ENCODE data around the gene NELL1. TPM values are rescaled to one million over a fixed set of nuclear protein-coding genes. Genes with fewer than 3 reads are reported as not detected.

NELL1 gene
- total and polyA plus RNA-seq, 2 experiments from 2014 or later, result 2.1 to 7.7 TPM

DNA sequence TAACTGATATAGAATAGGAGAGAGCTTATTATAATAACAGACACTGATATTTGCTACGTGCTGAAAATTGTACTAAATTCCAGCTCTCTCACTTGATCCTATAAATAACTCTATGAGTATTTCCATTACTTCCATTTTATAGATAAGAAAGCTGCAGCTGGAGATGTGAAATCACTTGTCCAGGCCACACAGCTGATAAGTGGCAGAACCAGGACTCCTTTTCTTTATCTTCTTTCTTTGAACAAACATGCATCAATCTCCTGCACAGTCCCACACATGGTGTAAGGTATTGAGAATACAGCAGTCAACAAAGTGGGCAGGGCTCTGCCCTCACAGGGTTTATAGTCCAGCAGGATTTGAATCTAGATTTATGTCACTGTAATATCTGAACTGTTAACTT is 652.1 kb downstream of the NELL1 start:
- peak in 1 of 2 donors; percentile 58 for DNase-seq (ENCODE audit: low read depth in 1 of 2, low spot score in 1 of 2)
- Histone ChIP-seq H3K36me3 (no peaks in the 10 kb centered on the region), H3K4me1 (ENCODE audit: low read depth) (peaks cover 6% of the 10 kb centered on the region), H3K9me3 (ENCODE audit: low read depth) (no peaks in the 10 kb centered on the region), H3K27ac (peak overlapping the region; percentile 52), H3K27me3 (no peaks in the 10 kb centered on the region), H3K4me3 (no peak overlapping the region)
- TF ChIP-seq, protein P1, sequence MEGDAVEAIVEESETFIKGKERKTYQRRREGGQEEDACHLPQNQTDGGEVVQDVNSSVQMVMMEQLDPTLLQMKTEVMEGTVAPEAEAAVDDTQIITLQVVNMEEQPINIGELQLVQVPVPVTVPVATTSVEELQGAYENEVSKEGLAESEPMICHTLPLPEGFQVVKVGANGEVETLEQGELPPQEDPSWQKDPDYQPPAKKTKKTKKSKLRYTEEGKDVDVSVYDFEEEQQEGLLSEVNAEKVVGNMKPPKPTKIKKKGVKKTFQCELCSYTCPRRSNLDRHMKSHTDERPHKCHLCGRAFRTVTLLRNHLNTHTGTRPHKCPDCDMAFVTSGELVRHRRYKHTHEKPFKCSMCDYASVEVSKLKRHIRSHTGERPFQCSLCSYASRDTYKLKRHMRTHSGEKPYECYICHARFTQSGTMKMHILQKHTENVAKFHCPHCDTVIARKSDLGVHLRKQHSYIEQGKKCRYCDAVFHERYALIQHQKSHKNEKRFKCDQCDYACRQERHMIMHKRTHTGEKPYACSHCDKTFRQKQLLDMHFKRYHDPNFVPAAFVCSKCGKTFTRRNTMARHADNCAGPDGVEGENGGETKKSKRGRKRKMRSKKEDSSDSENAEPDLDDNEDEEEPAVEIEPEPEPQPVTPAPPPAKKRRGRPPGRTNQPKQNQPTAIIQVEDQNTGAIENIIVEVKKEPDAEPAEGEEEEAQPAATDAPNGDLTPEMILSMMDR (IDR thresholded peaks at IDR 0.05; ENCODE audit: low read depth, low read length), result no peak

DNA sequence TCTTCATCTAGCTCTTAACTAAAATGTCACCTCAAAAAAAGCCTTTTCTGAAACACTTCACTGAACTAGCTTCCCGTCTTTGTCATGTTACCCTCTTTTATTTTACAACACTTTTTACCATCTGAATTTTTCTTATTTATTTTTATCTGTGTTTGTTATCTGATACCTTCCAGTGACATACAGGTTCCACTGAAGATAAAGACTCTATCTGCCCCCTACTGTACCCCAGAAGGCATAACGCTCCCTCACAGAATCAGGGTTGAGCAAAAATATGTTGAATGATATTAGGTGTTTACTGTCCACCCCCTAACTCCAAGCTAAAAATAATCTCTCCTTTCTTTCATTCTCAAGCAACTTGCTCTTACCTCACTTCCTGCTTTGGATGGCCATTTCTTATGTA is 654.2 kb downstream of the NELL1 start:
- Histone ChIP-seq H3K27me3 (no peaks in the 10 kb centered on the region), H3K9me3 (ENCODE audit: low read depth) (no peaks in the 10 kb centered on the region)

DNA sequence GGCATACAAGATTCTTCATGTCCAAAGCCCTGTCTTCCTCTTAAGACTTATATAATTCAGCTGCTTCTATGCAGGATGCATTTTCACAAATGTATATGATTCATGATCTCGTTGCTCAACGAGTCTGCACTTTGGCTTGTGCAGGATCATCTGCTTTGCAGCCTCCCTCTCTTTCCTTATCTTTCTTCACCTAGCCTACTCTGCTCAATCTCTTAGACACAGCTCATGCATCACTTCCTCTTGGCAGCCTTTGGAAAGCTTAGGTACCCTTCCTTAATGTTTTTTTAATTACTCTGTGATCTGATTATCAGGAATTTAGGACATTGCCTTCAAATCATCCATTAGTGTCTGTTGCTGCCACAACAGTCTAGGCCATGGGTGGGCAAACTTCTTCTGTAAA is 673.8 kb downstream of the NELL1 start:
- H3K4me1 ChIP-seq (ENCODE audit: low read depth), result peaks cover 3% of the 10 kb centered on the region
- TF ChIP-seq, protein P1 (IDR thresholded peaks at IDR 0.05; ENCODE audit: low read depth, low read length), result no peak
- no peak overlapping the region for H3K4me3 ChIP-seq
- no peak overlapping the region for H3K27ac ChIP-seq
- H3K9me3 ChIP-seq (ENCODE audit: low read depth), result no peaks in the 10 kb centered on the region
- H3K27me3 ChIP-seq, result no peaks in the 10 kb centered on the region
- H3K36me3 ChIP-seq, result no peaks in the 10 kb centered on the region
- DNase-seq (ENCODE audit: low read depth in 1 of 2, low spot score in 1 of 2), result no peak

More for the DNA sequence above, 654.2 kb downstream of the NELL1 start:
- H3K4me1 ChIP-seq (ENCODE audit: low read depth), result peaks cover 6% of the 10 kb centered on the region
- no peaks in the 10 kb centered on the region for H3K36me3 ChIP-seq
- no peak overlapping the region for H3K4me3 ChIP-seq
- no peak overlapping the region for H3K27ac ChIP-seq
- DNase-seq (ENCODE audit: low read depth in 1 of 2, low spot score in 1 of 2), result no peak
- TF ChIP-seq, protein P1 (IDR thresholded peaks at IDR 0.05; ENCODE audit: low read depth, low read length), result no peak

DNA sequence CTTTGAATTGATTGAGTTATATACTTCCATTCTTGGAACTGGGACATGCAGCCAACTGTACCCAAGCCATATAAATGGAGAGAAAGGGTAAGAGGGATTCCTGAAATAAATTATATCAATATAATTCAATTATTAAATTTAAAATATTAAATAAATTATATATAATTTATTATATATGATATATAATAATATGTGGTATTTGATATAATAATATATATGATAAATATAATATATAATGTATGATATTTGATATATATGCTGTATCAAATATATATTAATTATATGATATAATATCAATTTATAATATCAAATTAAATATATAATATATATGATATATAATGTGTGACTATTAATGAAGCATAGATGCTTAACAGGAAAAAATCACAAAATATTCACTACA is 677.0 kb downstream of the NELL1 start:
- Histone ChIP-seq H3K36me3 (no peaks in the 10 kb centered on the region), H3K27me3 (no peaks in the 10 kb centered on the region), H3K4me1 (ENCODE audit: low read depth) (peaks cover 3% of the 10 kb centered on the region), H3K4me3 (no peak overlapping the region), H3K9me3 (ENCODE audit: low read depth) (no peaks in the 10 kb centered on the region), H3K27ac (no peak overlapping the region)
- TF ChIP-seq, protein P1 (IDR thresholded peaks at IDR 0.05; ENCODE audit: low read depth, low read length), result no peak
- no peak for DNase-seq (ENCODE audit: low read depth in 1 of 2, low spot score in 1 of 2)

DNA sequence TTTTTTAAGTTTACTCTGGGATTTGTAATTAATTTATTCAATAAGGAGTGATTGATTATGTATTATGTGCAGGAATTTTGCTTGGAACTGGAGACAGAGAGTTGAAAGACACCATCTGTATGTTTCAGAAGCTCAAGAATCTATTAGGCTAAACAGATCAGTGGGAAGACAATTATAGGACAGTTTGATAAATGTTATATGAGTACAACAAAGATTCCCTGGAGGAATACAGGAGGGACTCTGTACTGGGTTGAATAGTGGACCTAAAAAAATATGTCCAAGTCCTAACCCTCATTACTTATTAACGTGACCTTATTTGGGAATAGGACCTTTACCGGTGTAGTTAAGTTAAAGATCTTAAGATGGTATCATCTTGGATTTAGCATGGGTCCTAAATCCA is 681.2 kb downstream of the NELL1 start:
- Histone ChIP-seq H3K27me3 (no peaks in the 10 kb centered on the region), H3K4me1 (ENCODE audit: low read depth) (peaks cover 10% of the 10 kb centered on the region), H3K36me3 (no peaks in the 10 kb centered on the region), H3K4me3 (no peak overlapping the region), H3K27ac (no peak overlapping the region), H3K9me3 (ENCODE audit: low read depth) (no peaks in the 10 kb centered on the region)
- no peak for DNase-seq (ENCODE audit: low read depth in 1 of 2, low spot score in 1 of 2)
- TF ChIP-seq, protein P1 (IDR thresholded peaks at IDR 0.05; ENCODE audit: low read depth, low read length), result no peak

DNA sequence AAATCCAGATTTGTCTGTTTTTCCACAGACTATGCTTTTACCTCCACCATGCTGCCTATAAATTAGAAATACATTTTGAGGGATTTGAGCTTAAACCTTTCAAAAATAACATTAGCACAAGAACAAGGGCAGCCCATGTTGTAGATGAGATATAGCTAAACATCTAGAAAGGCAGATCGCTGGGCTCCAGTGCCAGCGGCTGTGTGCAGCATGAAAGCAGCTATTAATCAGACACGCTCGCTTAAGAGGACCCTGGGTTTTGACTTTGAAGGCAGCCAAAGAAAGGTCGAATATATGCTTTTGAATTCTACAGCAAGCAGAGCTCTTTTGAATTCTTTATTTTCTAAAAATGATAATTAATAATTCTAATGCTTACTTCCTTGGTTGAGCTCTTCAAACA is 684.0 kb downstream of the NELL1 start:
- Histone ChIP-seq H3K9me3 (ENCODE audit: low read depth) (no peaks in the 10 kb centered on the region), H3K4me1 (ENCODE audit: low read depth) (peaks cover 10% of the 10 kb centered on the region), H3K27ac (no peak overlapping the region), H3K4me3 (no peak overlapping the region), H3K27me3 (no peaks in the 10 kb centered on the region), H3K36me3 (no peaks in the 10 kb centered on the region)
- peak in 1 of 2 donors; percentile 8 for DNase-seq (ENCODE audit: low read depth in 1 of 2, low spot score in 1 of 2)
- TF ChIP-seq, protein P1 (IDR thresholded peaks at IDR 0.05; ENCODE audit: low read depth, low read length), result no peak

Measured in cardiac muscle cell (in vitro differentiated cells and primary cell).